Immature natural killer cell (primary cell): Measurements from ENCODE around the gene SPSB3. TPM values are rescaled to one million over a fixed set of nuclear protein-coding genes. Genes with fewer than 3 reads are reported as not detected.

ENCODE experiments used
- DNase-seq, 3 donors: peaks; one replicate each; pipeline ENCODE4 v3.0.0; 2022; ENCODE audit warnings: mixed read lengths in 1 of 3
- H3K27ac Mint-ChIP-seq, 6 donors: one replicate each; pipeline ENCODE4 v1.8.0; 2020; ENCODE audit warnings: mixed read lengths in 6 of 6, mild to moderate bottlenecking in 5 of 6, inconsistent platforms in 4 of 6, moderate library complexity in 3 of 6
- H3K27me3 Mint-ChIP-seq, 3 donors: one replicate each; pipeline ENCODE4 v1.8.0; 2020 to 2021; ENCODE audit warnings: low read depth in 3 of 3, mild to moderate bottlenecking in 3 of 3, mixed read lengths in 3 of 3, moderate library complexity in 3 of 3, inconsistent platforms in 1 of 3
- H3K36me3 Mint-ChIP-seq, 3 donors: one replicate each; pipeline ENCODE4 v1.8.0; 2020; ENCODE audit warnings: mixed read lengths in 3 of 3, inconsistent platforms in 2 of 3, mild to moderate bottlenecking in 2 of 3
- H3K4me1 Mint-ChIP-seq, 2 donors: one replicate each; pipeline ENCODE4 v1.8.0; 2020; ENCODE audit warnings: inconsistent platforms in 2 of 2, mild to moderate bottlenecking in 2 of 2, mixed read lengths in 2 of 2, moderate library complexity in 1 of 2
- H3K4me3 Mint-ChIP-seq, 5 donors: one replicate each; pipeline ENCODE4 v1.8.0; 2020; ENCODE audit warnings: mild to moderate bottlenecking in 5 of 5, mixed read lengths in 5 of 5, inconsistent platforms in 3 of 5, moderate library complexity in 3 of 5
- H3K9me3 Mint-ChIP-seq, 6 donors: one replicate each; pipeline ENCODE4 v1.8.0; 2020; ENCODE audit warnings: mild to moderate bottlenecking in 6 of 6, mixed read lengths in 6 of 6, inconsistent platforms in 4 of 6, moderate library complexity in 3 of 6
- polyA plus RNA-seq, 3 donors: library from polyadenylated mRNA; unstranded; fragments of 300-500 nt; fragmentation: Illumina TruSeq; gene quantifications; one replicate each; pipeline ENCODE4 v1.2.3, GENCODE V29; 2021

SPSB3 gene
- polyA plus RNA-seq, 3 donors from 2014 or later, result 68.3 to 80.4 (median 77.6) TPM

DNA sequence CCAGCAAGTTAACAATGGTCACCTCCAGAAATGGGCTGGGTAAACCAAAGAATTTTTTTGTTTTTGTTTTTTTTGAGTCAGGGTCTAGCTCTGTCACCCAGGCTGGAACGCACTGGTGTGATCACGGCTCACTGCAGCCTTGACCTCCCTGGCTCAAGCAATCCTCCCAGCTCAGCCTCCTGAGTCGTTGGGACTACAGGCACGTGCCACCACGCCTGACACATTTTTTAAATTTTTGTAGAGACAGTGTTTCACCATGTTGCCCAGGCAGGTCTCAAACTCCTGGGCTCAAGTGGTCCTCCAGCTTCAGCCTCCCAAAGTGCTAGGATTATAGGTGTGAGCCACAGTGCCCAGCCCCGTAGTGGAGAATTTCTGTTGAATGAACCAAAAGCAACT lies 1.7 kb downstream of the SPSB3 start:
- peaks cover 7 to 12% (median 10%) of the 10 kb centered on the region in 3 donors for H3K27me3 Mint-ChIP-seq
- H3K27ac Mint-ChIP-seq, result peak overlapping the region in 2 of 6 donors; percentile 80 to 87
- H3K36me3 Mint-ChIP-seq, result no peaks in the 10 kb centered on the region
- H3K4me1 Mint-ChIP-seq, result peaks cover 25 to 28% of the 10 kb centered on the region in 2 donors
- no peaks in the 10 kb centered on the region for H3K9me3 Mint-ChIP-seq
- DNase-seq, result no peak
- peak overlapping the region; percentile 84 to 92 (median 85) for H3K4me3 Mint-ChIP-seq

DNA sequence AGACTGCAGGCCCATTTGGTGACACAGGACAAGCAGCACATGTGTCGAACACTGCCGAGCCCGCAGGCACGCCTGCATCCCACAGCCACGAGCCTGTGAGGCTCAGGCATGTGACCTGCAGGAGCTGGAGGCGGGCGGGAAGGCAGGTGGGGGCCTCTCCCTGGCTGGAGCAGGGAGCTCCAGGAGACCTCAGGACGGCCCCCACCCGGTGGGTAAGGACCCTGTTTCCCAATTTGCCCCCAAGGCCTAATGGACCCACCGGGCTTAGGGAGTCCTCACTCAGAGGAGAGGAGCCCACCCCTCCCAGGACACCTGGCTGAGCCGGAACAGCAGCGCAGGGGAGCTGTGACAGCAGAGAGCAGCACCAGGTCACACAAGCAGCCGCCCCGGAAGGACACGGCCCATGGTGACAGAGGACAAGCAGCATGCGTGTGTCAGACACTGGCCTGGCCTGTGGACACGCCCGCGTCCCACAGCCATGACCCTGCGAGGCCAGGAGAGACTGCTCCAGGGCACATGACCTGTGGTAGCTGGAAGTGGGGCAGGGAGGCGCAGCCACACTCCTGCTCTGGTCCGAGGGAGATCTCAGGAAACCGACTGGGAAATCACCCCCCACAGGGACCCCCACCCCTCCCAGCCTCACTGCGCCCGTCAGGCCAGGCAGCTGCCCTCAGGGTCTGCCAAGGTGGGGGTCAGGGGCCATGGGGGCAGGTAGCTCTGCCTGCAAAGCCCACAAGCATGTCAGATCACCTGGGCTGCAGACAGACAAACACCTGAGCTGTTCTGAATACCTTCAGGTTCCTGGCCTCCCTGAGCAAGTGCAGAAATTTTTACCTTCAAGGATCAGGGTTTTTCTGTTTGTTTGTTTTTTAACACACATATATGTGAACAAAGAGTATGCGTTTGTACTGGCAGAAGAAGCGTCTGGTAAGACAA lies 2.4 kb downstream of the SPSB3 start:
- Mint-ChIP-seq H3K36me3 (no peaks in the 10 kb centered on the region), H3K27ac (peak overlapping the region in 2 of 6 donors; percentile 46 to 80), H3K9me3 (no peaks in the 10 kb centered on the region), H3K27me3 (peaks cover 7 to 12% (median 10%) of the 10 kb centered on the region in 3 donors), H3K4me1 (peaks cover 21 to 25% of the 10 kb centered on the region in 2 donors), H3K4me3 (peak overlapping the region; percentile 38 to 92 (median 47))
- DNase-seq, result no peak

DNA sequence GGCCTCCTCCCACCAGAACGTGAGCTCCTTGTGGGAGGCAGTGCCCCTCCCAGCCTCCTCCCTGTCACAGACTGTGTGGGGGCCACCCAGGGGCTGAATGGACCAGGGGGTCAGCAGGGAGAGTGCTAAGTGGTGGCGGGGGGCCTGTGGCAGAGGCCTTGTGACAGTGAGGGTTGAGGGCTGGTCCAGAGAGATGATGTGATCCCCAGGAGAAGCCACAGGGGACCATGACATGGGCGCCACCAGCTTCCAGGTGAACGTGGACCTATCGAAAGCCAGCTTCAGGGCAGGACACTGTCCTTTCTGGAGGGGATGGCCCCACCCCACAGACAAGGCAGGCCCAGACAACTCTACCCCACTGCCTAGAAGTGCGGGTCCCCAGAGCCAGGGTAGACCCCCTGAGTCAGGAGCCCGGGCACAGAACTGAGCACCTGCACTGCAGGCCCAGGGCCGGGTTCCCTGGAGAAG lies 3.1 kb downstream of the SPSB3 start:
- Mint-ChIP-seq H3K27ac (peak overlapping the region in 1 of 6 donors; percentile 69), H3K36me3 (no peaks in the 10 kb centered on the region), H3K27me3 (peaks cover 7 to 12% (median 10%) of the 10 kb centered on the region in 3 donors), H3K4me3 (peak overlapping the region in 1 of 5 donors; percentile 6), H3K9me3 (no peaks in the 10 kb centered on the region), H3K4me1 (peaks cover 19 to 26% of the 10 kb centered on the region in 2 donors)
- DNase-seq, result no peak

DNA sequence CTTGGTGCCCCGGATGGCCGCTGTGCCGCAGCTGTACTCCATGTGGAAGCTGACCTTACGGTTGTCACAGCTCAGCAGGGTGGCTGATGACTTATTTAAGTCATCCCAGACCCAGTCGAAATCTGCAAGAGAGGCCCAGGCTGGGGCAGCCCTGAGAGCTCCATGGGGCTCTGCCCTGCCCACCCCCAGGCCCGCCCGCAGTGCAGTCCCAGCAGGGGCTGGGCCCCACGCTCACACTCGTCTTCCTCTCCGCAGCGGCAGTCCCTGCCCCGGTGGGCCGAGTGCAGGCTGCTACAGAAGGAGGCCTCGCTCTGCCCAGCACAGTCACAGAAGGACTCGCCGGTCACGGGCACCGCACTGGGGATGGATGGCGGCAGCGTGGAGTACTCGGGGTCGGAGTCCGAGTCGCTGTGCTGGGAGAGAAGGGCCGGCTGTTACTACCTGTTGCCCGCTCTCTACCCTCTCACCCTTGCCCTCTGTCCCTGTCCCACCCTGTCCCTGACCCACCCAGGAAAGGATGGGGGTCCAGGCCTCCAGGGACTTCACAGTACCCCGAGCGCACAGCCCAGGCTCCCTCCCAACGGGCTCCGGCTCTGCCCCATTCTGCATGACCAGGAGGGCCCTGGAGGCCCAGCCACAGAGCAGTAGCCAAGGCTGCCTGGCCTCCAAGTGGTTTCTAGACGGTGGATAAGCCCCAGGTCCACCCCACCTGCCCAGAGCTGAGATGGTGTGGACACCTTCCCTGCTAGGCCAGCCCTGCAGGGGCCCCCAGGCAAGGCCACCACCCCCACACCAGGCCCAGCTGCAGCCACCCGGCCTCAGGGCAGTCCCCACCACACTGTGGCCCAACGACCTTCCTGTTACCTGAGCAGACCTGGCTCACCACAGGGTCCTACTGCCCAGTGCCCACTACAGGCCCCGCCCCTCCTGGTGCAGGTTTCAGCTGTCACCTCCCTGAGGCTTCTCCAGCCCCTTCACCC lies 3.9 kb downstream of the SPSB3 start:
- H3K36me3 Mint-ChIP-seq, result no peaks in the 10 kb centered on the region
- no peaks in the 10 kb centered on the region for H3K9me3 Mint-ChIP-seq
- DNase-seq, result no peak
- H3K4me1 Mint-ChIP-seq, result peaks cover 17 to 23% of the 10 kb centered on the region in 2 donors
- peaks cover 7 to 12% (median 10%) of the 10 kb centered on the region in 3 donors for H3K27me3 Mint-ChIP-seq
- H3K27ac Mint-ChIP-seq, result peak overlapping the region in 1 of 6 donors; percentile 69
- no peak overlapping the region for H3K4me3 Mint-ChIP-seq

DNA sequence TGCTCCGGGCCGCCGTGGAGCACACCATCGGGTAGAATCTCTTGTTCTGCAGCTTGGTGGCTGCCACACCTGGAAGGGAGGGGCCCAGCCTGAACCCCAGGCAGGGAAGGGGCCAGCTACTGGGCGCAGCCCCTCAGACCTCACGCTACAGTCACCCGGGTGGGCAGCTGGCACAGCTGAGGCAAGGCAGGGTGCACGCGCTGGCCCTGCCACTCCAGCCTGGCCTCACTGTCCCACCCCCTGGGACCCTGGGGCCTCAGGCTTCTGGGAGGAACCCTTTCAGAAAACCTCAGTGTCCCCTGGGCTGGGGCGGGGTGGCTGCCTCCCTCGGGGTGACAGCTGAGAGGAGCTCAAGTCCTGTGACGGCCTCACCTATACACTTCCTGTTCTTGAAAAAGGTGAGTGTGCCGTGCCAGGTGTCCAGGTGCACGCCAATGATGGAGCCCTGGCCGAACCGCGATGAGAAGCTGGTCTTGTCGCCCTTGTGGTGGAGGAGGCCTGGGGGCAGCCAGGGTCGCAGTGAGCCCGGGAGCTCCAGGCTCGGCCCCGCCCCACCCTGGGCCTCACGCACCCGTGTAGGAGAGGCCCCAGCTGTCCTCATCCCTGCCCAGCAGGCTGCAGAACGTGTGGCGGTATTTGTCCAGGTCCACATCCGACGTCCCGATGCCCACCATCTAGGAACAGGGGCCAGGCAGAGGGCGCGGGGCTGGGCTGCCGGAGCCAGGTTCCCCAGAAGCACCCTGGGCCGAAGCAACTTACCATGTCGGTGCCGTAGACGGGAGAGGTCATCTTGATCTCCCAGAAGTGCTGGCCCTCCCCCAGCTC lies 4.8 kb downstream of the SPSB3 start:
- no peak for DNase-seq
- H3K9me3 Mint-ChIP-seq, result no peaks in the 10 kb centered on the region
- peaks cover 12 to 18% of the 10 kb centered on the region in 2 donors for H3K4me1 Mint-ChIP-seq
- H3K27me3 Mint-ChIP-seq, result peaks cover 5 to 13% (median 7%) of the 10 kb centered on the region in 3 donors
- no peak overlapping the region for H3K4me3 Mint-ChIP-seq
- no peaks in the 10 kb centered on the region for H3K36me3 Mint-ChIP-seq
- H3K27ac Mint-ChIP-seq, result no peak overlapping the region

DNA sequence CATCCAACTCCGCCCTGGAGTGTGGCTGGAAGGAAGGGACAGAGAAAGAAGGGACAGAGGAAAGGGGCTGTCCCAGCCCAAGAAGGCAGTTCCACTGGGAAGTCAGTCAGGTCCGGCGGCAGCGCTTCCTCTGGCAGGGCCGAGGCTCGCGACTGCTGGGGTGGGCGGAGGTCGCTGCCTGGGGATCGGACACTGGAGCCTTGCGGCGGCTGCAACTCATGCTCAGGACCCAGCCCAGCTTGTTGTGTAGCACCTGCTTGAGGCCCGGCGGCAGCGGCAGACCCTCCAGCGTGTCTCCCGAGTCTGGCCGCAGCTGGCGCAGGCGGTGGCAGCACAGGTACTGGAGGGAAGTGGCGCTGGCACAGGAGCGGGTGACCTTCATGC lies 5.4 kb downstream of the SPSB3 start:
- no peak for DNase-seq
- Mint-ChIP-seq H3K4me3 (no peak overlapping the region), H3K4me1 (peaks cover 16 to 22% of the 10 kb centered on the region in 2 donors), H3K27me3 (peaks cover 6 to 10% (median 7%) of the 10 kb centered on the region in 3 donors), H3K36me3 (no peaks in the 10 kb centered on the region), H3K27ac (no peak overlapping the region), H3K9me3 (no peaks in the 10 kb centered on the region)

DNA sequence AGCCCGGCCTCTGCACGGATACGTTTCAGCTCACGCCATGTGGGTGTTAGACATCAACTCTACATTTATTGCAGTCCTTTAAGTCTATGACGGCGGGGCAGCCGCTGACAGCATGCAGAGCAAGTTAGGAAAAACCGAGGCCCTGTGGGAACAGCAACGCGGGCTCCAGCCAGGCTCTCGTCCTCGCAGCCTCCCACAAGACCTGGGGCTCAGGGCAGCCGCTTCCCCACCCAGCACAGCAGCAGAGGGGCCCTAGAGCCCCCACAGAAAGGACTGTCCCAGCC lies 5.8 kb downstream of the SPSB3 start:
- Mint-ChIP-seq H3K4me3 (no peak overlapping the region), H3K4me1 (peaks cover 16 to 23% of the 10 kb centered on the region in 2 donors), H3K36me3 (no peaks in the 10 kb centered on the region), H3K9me3 (no peaks in the 10 kb centered on the region), H3K27ac (no peak overlapping the region), H3K27me3 (peaks cover 8 to 9% (median 9%) of the 10 kb centered on the region in 3 donors)
- DNase-seq, result no peak

DNA sequence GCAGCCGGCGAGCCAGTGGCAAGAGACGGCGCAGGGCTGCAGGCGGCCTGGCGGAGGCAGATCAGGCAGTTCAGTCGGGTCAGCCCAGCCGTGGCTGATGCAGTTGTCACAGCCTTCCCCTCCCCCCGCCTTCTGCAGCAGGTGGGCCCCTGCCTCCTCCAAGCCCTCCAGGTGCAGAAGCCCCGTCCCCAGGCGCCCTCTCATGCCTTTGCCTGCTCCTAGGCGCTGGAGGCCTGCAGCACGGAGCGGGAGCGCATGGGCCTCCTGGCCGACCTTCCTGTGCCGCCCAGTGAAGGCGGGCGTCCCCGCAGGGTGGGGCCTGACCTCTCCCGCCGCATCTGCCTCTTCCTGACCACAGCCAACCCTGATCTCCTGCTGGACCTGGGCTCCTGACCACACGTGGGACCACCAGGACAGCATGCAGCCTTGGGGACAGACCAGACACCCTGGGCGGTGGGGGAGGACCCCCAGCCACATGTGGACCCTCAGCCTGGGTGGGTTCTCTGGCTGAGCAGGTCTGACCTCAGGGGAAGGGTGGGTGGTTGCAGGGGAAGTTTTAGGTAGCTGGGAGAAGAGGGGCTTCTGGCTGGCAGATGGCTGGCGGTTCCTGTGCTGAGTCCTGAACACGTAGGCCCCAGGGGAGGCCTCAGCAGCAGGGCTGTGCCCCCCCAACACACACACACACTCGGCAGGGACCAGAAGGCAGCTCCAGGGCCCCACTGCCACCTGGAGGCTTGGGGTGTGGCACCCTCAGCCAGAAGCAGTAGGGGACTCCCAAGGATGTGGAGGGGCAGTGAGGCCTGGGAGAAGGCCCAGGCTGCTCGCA lies 6.3 kb downstream of the SPSB3 start:
- no peaks in the 10 kb centered on the region for H3K9me3 Mint-ChIP-seq
- DNase-seq, result no peak
- H3K27me3 Mint-ChIP-seq, result peaks cover 8 to 9% (median 9%) of the 10 kb centered on the region in 3 donors
- H3K4me1 Mint-ChIP-seq, result peaks cover 11 to 17% of the 10 kb centered on the region in 2 donors
- no peak overlapping the region for H3K4me3 Mint-ChIP-seq
- H3K36me3 Mint-ChIP-seq, result no peaks in the 10 kb centered on the region
- peak overlapping the region in 1 of 6 donors; percentile 13 for H3K27ac Mint-ChIP-seq

DNA sequence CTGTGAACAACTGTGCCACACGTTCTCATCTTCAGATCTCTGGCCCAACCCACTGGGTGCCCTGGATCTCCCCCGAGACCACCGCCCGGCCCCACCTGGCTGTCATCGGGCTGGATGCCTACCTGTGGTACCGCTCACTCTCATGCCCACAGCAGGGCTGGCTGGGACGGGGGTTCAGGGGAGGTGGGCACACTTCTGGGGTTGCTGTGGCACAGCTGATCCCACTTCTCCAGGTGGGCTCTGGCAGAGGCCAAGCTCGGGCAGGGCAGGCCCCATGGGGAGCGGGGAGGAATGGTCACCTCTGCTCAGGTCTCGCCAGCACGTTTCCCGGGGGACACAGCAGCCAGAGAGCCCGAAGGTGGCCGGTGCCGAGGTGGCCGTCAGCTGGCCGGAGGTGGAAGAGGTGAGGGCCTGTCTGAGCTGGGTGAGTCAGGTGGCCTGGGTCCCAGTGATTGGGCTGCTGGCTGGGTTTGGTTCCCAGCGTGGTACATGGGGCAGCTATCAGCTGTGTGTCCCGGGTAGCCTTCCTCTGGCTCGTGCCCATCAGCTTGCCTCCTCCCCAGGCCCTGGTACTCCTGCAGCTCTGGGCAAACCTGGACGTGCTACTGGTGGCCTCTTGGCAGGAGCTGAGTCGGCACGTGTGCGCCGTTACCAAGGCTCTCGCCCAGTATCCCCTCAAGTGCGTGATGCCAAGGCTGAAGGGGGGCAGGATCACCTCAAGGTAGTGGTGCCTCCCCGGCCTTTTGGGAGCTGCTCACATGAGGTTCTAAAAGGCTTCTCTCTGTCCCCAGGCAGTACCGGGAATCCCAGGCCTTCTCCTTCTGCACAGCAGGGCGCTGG lies 7.1 kb downstream of the SPSB3 start:
- no peak overlapping the region for H3K27ac Mint-ChIP-seq
- H3K36me3 Mint-ChIP-seq, result no peaks in the 10 kb centered on the region
- H3K4me3 Mint-ChIP-seq, result peak overlapping the region in 3 of 5 donors; percentile 27 to 55 (median 36)
- peaks cover 13 to 18% of the 10 kb centered on the region in 2 donors for H3K4me1 Mint-ChIP-seq
- DNase-seq, result no peak
- H3K9me3 Mint-ChIP-seq, result no peaks in the 10 kb centered on the region
- H3K27me3 Mint-ChIP-seq, result peaks cover 8 to 12% (median 9%) of the 10 kb centered on the region in 3 donors

DNA sequence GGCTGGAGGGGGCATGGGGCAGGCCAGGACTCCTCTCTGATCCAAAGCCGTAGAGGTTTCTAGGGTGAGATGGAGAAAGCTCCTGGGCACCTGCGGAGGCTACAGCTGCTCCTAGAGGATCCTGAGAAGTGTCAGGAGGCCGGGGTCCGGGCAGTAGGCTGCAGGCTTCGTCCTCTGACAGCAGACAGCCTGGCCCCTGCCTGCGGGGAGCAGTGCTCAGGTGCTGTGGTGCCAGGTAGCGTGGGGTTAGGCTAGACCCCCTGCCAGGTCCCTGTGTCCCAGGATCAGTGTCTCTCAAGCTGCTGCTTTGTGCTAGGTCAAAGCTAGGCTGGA lies 8.0 kb downstream of the SPSB3 start:
- Mint-ChIP-seq H3K27ac (no peak overlapping the region), H3K4me3 (peak overlapping the region in 3 of 5 donors; percentile 27 to 93 (median 40)), H3K4me1 (peaks cover 14 to 21% of the 10 kb centered on the region in 2 donors), H3K36me3 (no peaks in the 10 kb centered on the region), H3K27me3 (peaks cover 9 to 12% (median 11%) of the 10 kb centered on the region in 3 donors), H3K9me3 (no peaks in the 10 kb centered on the region)
- DNase-seq, result no peak

DNA sequence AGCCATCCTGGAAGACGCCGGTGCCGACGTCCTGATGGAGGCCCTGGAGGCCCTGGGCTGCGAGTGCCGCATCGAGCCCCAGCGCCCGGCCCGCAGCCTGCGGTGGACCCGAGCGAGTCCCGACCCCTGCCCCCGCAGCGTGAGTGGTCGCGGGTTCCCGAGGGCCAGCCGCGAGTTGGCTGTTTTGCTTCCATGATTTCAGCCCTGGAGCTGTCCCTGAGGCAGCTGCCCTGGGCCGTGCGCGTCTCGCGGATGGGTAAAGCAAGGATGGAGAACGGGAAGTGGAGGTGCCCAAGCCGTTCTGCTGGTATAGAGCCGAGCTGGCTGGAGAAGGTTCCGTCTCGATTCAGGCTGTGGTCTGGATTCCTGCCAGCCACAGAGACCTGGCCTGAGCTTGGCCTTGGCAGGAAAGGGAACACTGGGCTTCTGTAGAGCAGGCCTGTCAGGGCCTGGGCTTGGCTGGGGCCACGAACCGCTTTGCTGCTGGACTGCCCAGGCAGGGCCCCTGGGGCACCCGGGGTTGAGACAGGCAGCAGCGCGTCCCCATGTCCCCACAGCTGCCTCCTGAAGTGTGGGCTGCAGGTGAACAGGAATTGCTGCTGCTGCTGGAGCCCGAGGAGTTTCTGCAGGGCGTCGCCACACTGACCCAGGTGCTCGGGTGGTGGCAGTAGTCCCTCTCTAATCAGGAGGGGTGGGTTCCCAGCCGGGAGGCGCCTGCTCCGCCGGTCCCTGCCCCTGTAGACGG lies 8.5 kb downstream of the SPSB3 start:
- Mint-ChIP-seq H3K27me3 (peaks cover 6 to 10% (median 9%) of the 10 kb centered on the region in 3 donors), H3K9me3 (no peaks in the 10 kb centered on the region), H3K36me3 (no peaks in the 10 kb centered on the region), H3K4me1 (peaks cover 14 to 21% of the 10 kb centered on the region in 2 donors), H3K27ac (peak overlapping the region in 5 of 6 donors; percentile 17 to 70 (median 55)), H3K4me3 (peak overlapping the region; percentile 72 to 95 (median 93))
- no peak for DNase-seq
